ENCODE measurements around the gene HECW1.

The HECW1 gene

GRCh38 chr7:43395351-43395750, 282.9 kb downstream of the HECW1 start:
- TF ChIP-seq TAF1 (IDR thresholded peaks at IDR 0.05; ENCODE audit: borderline replicate concordance, insufficient read depth, low read length) (no peak), FOXP2 (optimal IDR thresholded peaks at IDR 0.05; ENCODE audit: borderline replicate concordance, extremely low read depth, extremely low read length, insufficient read depth) (no peak), POLR2AphosphoS5 (IDR thresholded peaks at IDR 0.05; ENCODE audit: low read depth, low read length) (no peak), SIN3A (IDR thresholded peaks at IDR 0.05; ENCODE audit: borderline replicate concordance, insufficient read depth, low read length) (no peak), REST (IDR thresholded peaks at IDR 0.05; ENCODE audit: insufficient read depth in 1 of 2, low read depth in 2 of 2, low read length in 2 of 2) (no peak)

- TF ChIP-seq REST (IDR thresholded peaks at IDR 0.05; ENCODE audit: insufficient read depth in 1 of 2, low read depth in 2 of 2, low read length in 2 of 2) (no peak), POLR2AphosphoS5 (IDR thresholded peaks at IDR 0.05; ENCODE audit: low read depth, low read length) (no peak), SIN3A (IDR thresholded peaks at IDR 0.05; ENCODE audit: borderline replicate concordance, insufficient read depth, low read length) (no peak), FOXP2 (optimal IDR thresholded peaks at IDR 0.05; ENCODE audit: borderline replicate concordance, extremely low read depth, extremely low read length, insufficient read depth) (no peak), TAF1 (IDR thresholded peaks at IDR 0.05; ENCODE audit: borderline replicate concordance, insufficient read depth, low read length) (no peak)
These were observed 283.8 kb downstream of the HECW1 start for GRCh38 chr7:43396187-43396740.

- TF ChIP-seq REST (IDR thresholded peaks at IDR 0.05; ENCODE audit: insufficient read depth in 1 of 2, low read depth in 2 of 2, low read length in 2 of 2), result no peak
- TF ChIP-seq FOXP2 (optimal IDR thresholded peaks at IDR 0.05; ENCODE audit: borderline replicate concordance, extremely low read depth, extremely low read length, insufficient read depth), result no peak
- TF ChIP-seq TAF1 (IDR thresholded peaks at IDR 0.05; ENCODE audit: borderline replicate concordance, insufficient read depth, low read length), result no peak
- TF ChIP-seq SIN3A (IDR thresholded peaks at IDR 0.05; ENCODE audit: borderline replicate concordance, insufficient read depth, low read length), result no peak
- TF ChIP-seq POLR2AphosphoS5 (IDR thresholded peaks at IDR 0.05; ENCODE audit: low read depth, low read length), result no peak
These were observed 286.4 kb downstream of the HECW1 start for GRCh38 chr7:43398831-43399230.

- TF ChIP-seq FOXP2 (optimal IDR thresholded peaks at IDR 0.05; ENCODE audit: borderline replicate concordance, extremely low read depth, extremely low read length, insufficient read depth) (no peak), TAF1 (IDR thresholded peaks at IDR 0.05; ENCODE audit: borderline replicate concordance, insufficient read depth, low read length) (no peak), POLR2AphosphoS5 (IDR thresholded peaks at IDR 0.05; ENCODE audit: low read depth, low read length) (no peak), SIN3A (IDR thresholded peaks at IDR 0.05; ENCODE audit: borderline replicate concordance, insufficient read depth, low read length) (no peak), REST (IDR thresholded peaks at IDR 0.05; ENCODE audit: insufficient read depth in 1 of 2, low read depth in 2 of 2, low read length in 2 of 2) (no peak)
These were observed 293.5 kb downstream of the HECW1 start for GRCh38 chr7:43405948-43406347.
